HL-60 (cell line): ENCODE results near the gene OPRL1.
"Not testable (repeated sequence)": the region's sequence is repeated elsewhere in the genome, so short reads cannot be mapped to it uniquely, and the experiment has no call there.

Source experiments
- GABPA ChIP-seq: IDR thresholded peaks from 2 replicates; pipeline ENCODE4 v1.6.1; 2012; ENCODE audit warnings: low read depth
- POLR2AphosphoS5 ChIP-seq: IDR thresholded peaks from 2 replicates; pipeline ENCODE4 v1.6.1; 2012; ENCODE audit warnings: low read depth
- SPI1 ChIP-seq: IDR thresholded peaks from 2 replicates; pipeline ENCODE4 v1.6.1; 2012; ENCODE audit warnings: low read depth, mild to moderate bottlenecking, borderline replicate concordance
- TF ChIP-seq, protein P1 (sequence below): IDR thresholded peaks from one replicate; pipeline ENCODE4 v1.5.1; 2011; ENCODE audit warnings: low read length, control low read depth, inconsistent platforms; ENCODE audit not compliant: insufficient read depth
- TF ChIP-seq, protein P2 (sequence below): IDR thresholded peaks from 2 replicates; pipeline ENCODE4 v1.6.1; 2012; ENCODE audit warnings: low read depth; ENCODE audit not compliant: insufficient replicate concordance

DNA sequence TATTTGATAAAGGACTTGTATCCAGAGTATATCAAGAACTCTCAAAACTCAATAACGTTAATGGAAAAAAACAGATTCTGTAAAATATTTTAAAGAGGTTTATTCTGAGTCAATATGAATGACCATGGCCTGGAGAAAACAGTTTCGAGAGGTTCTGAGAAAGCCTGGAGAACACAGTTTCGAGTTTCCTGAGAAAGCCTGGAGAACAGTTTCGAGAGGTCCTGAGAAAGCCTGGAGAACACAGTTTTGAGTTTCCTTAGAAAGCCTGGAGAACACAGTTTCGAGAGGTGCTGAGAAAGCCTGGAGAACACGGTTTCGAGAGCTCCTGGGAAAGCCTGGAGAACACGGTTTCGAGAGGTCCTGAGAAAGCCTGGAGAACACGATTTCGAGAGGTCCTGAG lies 43.0 kb downstream of the OPRL1 start:
- TF ChIP-seq, protein P1, sequence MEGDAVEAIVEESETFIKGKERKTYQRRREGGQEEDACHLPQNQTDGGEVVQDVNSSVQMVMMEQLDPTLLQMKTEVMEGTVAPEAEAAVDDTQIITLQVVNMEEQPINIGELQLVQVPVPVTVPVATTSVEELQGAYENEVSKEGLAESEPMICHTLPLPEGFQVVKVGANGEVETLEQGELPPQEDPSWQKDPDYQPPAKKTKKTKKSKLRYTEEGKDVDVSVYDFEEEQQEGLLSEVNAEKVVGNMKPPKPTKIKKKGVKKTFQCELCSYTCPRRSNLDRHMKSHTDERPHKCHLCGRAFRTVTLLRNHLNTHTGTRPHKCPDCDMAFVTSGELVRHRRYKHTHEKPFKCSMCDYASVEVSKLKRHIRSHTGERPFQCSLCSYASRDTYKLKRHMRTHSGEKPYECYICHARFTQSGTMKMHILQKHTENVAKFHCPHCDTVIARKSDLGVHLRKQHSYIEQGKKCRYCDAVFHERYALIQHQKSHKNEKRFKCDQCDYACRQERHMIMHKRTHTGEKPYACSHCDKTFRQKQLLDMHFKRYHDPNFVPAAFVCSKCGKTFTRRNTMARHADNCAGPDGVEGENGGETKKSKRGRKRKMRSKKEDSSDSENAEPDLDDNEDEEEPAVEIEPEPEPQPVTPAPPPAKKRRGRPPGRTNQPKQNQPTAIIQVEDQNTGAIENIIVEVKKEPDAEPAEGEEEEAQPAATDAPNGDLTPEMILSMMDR, result not testable (repeated sequence)
- TF ChIP-seq, protein P2, sequence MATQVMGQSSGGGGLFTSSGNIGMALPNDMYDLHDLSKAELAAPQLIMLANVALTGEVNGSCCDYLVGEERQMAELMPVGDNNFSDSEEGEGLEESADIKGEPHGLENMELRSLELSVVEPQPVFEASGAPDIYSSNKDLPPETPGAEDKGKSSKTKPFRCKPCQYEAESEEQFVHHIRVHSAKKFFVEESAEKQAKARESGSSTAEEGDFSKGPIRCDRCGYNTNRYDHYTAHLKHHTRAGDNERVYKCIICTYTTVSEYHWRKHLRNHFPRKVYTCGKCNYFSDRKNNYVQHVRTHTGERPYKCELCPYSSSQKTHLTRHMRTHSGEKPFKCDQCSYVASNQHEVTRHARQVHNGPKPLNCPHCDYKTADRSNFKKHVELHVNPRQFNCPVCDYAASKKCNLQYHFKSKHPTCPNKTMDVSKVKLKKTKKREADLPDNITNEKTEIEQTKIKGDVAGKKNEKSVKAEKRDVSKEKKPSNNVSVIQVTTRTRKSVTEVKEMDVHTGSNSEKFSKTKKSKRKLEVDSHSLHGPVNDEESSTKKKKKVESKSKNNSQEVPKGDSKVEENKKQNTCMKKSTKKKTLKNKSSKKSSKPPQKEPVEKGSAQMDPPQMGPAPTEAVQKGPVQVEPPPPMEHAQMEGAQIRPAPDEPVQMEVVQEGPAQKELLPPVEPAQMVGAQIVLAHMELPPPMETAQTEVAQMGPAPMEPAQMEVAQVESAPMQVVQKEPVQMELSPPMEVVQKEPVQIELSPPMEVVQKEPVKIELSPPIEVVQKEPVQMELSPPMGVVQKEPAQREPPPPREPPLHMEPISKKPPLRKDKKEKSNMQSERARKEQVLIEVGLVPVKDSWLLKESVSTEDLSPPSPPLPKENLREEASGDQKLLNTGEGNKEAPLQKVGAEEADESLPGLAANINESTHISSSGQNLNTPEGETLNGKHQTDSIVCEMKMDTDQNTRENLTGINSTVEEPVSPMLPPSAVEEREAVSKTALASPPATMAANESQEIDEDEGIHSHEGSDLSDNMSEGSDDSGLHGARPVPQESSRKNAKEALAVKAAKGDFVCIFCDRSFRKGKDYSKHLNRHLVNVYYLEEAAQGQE, result not testable (repeated sequence)
- TF ChIP-seq GABPA, SPI1, POLR2AphosphoS5: not testable (repeated sequence)
